Measurements from ENCODE around the gene ANKS1B.

GRCh38 chr12:99906786-99907579 is 77.8 kb downstream of the ANKS1B start:
- TF ChIP-seq POLR2A (IDR thresholded peaks at IDR 0.05) (no peak), CTCF (IDR thresholded peaks at IDR 0.05) (no peak)

Measured in Peyer's patch (tissue), 4 donors.